Kidney (tissue), 14 donors: Measurements from ENCODE around the gene STRADA. TPM values are rescaled to one million over a fixed set of nuclear protein-coding genes. Genes with fewer than 3 reads are reported as not detected.

ENCODE experiments used
- DNase-seq, 5 donors: peaks; one replicate each; pipeline ENCODE4 v3.0.0-alpha.2; 2013 to 2020
- FAIRE-seq: peaks from 2 replicates; lab custom pipeline; 2012; peaks lifted over from hg19 to GRCh38; lab: Jason Lieb, UNC
- H3K27ac ChIP-seq, 2 donors: one replicate each; pipeline ENCODE4 v1.7.0; 2013; ENCODE audit warnings: low read depth in 2 of 2, low read length in 2 of 2, inconsistent platforms in 1 of 2
- H3K27me3 ChIP-seq: one replicate; pipeline ENCODE4 v1.7.1; 2013; ENCODE audit warnings: low read length, inconsistent platforms; ENCODE audit not compliant: control insufficient read depth, insufficient read depth
- H3K36me3 ChIP-seq, 3 donors: one replicate each; pipeline versions ENCODE4 v1.7.0 to v1.7.1; 2013; ENCODE audit warnings: low read length in 3 of 3, control low read depth in 1 of 3, inconsistent platforms in 1 of 3; ENCODE audit not compliant: insufficient read depth in 3 of 3, control insufficient read depth in 2 of 3
- H3K4me1 ChIP-seq, 3 donors: one replicate each; pipeline versions ENCODE4 v1.7.0 to v1.7.1; 2013; ENCODE audit warnings: low read length in 3 of 3, inconsistent platforms in 1 of 3, low read depth in 1 of 3; ENCODE audit not compliant: control insufficient read depth in 2 of 3, insufficient read depth in 2 of 3
- H3K4me3 ChIP-seq, 3 donors: one replicate each; pipeline versions ENCODE4 v1.7.0 to v1.8.1; 2013; ENCODE audit warnings: low read length in 3 of 3, control low read depth in 1 of 3, inconsistent platforms in 1 of 3
- H3K9ac ChIP-seq, 3 donors: one replicate each; pipeline versions ENCODE4 v1.7.0 to v1.7.1; 2013; ENCODE audit warnings: low read length in 3 of 3, control low read depth in 1 of 3, inconsistent platforms in 1 of 3
- H3K9me3 ChIP-seq, 3 donors: one replicate each; pipeline versions ENCODE4 v1.7.0 to v1.7.1; 2013; ENCODE audit warnings: low read length in 3 of 3, control low read depth in 1 of 3, inconsistent platforms in 1 of 3; ENCODE audit not compliant: control insufficient read depth in 2 of 3, insufficient read depth in 1 of 3
- intact Hi-C: fragments of 100-400 bp; cut with DNase I; formaldehyde crosslinking; loops from one replicate; pipeline ENCODE4 v1.11.1; 2022
- polyA plus RNA-seq: library from polyadenylated mRNA; stranded (reverse); fragments of 350-450 nt; fragmentation: Illumina TruSeq; extraction: RNeasy Lipid Tissue Mini Kit (QIAGEN cat#74804); gene quantifications from one replicate; pipeline ENCODE4 v1.2.3, GENCODE V29; 2014; ENCODE audit warnings: low read depth, low replicate concordance; ENCODE audit not compliant: insufficient read depth
- total RNA-seq: library from RNA; stranded (reverse); fragmentation: NEBNext Ultra II Directional; extraction: Animal tissue kit (Norgen Biotek cat#: 25700); gene quantifications from one replicate; pipeline ENCODE4 v1.2.1, GENCODE V29; 2021
- TF ChIP-seq, protein P1 (sequence below): IDR thresholded peaks from 3 replicates; pipeline ENCODE4 v1.5.1; 2012; ENCODE audit warnings: mild to moderate bottlenecking, moderate library complexity, borderline replicate concordance; ENCODE audit not compliant: insufficient read depth; ENCODE audit errors: extremely low read depth
- donor health status: control.
- donor health status: control.
- donor health status: control.
- donor health status: control.
- donor health status: control.
- donor health status: DM: yes; HTN: yes; CAD: no.
- donor health status: Normal renal cell carcinoma (clear cell type).

The STRADA gene
- total and polyA plus RNA-seq, 2 donors from 2014 or later = 25.7 to 38.9 TPM

DNA sequence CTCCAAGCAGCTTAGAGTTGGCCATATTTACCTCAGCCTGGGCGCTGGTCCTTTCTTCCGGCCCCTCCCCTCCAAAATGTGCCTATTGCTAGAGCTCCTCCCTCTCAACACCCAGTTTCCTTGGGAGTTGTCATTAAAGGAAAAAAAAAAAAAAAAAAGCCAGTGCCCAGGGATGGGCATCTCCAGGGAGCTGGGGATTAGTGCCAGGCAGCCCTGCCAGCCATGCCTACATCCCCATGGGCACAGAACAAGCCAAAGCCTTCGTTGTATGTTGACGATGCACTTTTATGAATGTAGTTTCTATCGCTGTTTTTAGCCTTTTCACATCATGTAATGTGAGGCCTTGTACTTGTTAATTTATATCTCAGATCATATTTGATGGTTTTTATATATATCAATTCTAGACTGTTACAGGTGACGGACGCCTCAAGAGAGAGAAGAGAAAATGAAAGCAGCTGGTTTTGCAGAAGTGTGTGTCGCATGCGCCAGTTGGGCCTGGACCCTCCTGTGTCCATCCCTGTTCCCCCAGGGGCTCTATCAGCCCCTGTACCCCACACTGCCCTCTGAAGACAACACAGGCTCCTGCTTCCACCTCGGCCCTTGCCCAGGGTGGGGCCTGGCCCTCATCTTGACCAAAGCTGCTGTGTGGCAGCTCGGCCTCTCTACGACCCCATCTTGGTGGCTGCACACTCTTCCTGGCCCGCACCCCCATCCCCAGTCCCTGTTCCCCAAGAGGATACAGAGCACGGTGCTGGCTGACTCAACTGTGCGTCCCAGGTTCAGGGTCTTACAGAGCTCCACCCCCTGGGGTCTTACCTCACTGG is 46.4 kb downstream of the STRADA start:
- TF ChIP-seq, protein P1, sequence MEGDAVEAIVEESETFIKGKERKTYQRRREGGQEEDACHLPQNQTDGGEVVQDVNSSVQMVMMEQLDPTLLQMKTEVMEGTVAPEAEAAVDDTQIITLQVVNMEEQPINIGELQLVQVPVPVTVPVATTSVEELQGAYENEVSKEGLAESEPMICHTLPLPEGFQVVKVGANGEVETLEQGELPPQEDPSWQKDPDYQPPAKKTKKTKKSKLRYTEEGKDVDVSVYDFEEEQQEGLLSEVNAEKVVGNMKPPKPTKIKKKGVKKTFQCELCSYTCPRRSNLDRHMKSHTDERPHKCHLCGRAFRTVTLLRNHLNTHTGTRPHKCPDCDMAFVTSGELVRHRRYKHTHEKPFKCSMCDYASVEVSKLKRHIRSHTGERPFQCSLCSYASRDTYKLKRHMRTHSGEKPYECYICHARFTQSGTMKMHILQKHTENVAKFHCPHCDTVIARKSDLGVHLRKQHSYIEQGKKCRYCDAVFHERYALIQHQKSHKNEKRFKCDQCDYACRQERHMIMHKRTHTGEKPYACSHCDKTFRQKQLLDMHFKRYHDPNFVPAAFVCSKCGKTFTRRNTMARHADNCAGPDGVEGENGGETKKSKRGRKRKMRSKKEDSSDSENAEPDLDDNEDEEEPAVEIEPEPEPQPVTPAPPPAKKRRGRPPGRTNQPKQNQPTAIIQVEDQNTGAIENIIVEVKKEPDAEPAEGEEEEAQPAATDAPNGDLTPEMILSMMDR = no peak

GRCh38 chr17:63694229-63694949 is 47.2 kb downstream of the STRADA start:
- H3K9me3 ChIP-seq = no peaks in the 10 kb centered on the region
- no peak overlapping the region for H3K9ac ChIP-seq
- FAIRE-seq (no peak), DNase-seq (peak in 1 of 5 donors; percentile 71)
- H3K27me3 ChIP-seq = no peaks in the 10 kb centered on the region
- H3K27ac ChIP-seq = no peak overlapping the region
- no peak overlapping the region for H3K4me3 ChIP-seq
- peaks cover 4 to 33% (median 29%) of the 10 kb centered on the region in 3 donors for H3K36me3 ChIP-seq
- TF ChIP-seq, protein P1 = no peak
- peaks cover 0 to 11% (median 0%) of the 10 kb centered on the region in 3 donors for H3K4me1 ChIP-seq
- intact Hi-C loops = no loop called here

More for the DNA sequence above, 46.4 kb downstream of the STRADA start:
- Histone ChIP-seq H3K9ac (no peak overlapping the region), H3K36me3 (peaks cover 4 to 25% (median 21%) of the 10 kb centered on the region in 3 donors), H3K27ac (no peak overlapping the region), H3K27me3 (no peaks in the 10 kb centered on the region), H3K4me3 (no peak overlapping the region), H3K4me1 (peaks cover 0 to 11% (median 0%) of the 10 kb centered on the region in 3 donors), H3K9me3 (no peaks in the 10 kb centered on the region)
- no peak for FAIRE-seq
- peak in 1 of 5 donors; percentile 74 for DNase-seq
- intact Hi-C loops = no loop called here

DNA sequence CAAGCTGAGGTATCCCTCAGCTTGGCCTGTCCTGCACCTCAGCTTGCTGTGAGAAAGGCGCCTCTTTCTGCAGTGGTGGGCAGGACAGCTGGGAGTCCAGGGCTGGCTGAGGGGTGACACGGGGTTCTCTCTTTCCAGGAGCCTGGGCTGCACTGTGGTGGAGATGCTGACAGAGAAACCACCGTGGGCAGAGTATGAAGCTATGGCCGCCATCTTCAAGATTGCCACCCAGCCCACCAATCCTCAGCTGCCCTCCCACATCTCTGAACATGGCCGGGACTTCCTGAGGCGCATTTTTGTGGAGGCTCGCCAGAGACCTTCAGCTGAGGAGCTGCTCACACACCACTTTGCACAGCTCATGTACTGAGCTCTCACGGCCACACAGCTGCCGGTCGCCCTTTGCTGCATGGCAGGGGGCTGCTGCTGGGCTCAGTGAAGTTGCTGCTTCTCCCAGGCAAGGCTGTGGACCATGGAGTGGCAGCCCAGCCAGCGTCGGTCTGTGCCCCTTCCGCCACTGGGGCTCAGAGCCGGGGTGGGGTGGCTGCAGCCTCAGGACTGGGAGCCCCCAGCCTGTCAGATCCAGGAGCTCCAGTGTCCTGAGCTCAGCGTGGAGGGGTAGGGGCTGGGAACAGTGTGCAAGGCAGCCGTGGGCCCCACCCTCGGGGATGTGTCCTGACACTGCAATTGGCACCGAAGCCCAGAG is 48.0 kb downstream of the STRADA start:
- Histone ChIP-seq H3K27me3 (no peaks in the 10 kb centered on the region), H3K4me3 (no peak overlapping the region), H3K9me3 (no peaks in the 10 kb centered on the region), H3K9ac (no peak overlapping the region), H3K27ac (no peak overlapping the region), H3K4me1 (peaks cover 0 to 11% (median 0%) of the 10 kb centered on the region in 3 donors), H3K36me3 (peaks cover 4 to 41% (median 37%) of the 10 kb centered on the region in 3 donors)
- FAIRE-seq (no peak), DNase-seq (no peak)
- TF ChIP-seq, protein P1 = no peak
- intact Hi-C loops = no loop called here
